Measurements from ENCODE around the gene TEAD1.

Gene TEAD1

DNA sequence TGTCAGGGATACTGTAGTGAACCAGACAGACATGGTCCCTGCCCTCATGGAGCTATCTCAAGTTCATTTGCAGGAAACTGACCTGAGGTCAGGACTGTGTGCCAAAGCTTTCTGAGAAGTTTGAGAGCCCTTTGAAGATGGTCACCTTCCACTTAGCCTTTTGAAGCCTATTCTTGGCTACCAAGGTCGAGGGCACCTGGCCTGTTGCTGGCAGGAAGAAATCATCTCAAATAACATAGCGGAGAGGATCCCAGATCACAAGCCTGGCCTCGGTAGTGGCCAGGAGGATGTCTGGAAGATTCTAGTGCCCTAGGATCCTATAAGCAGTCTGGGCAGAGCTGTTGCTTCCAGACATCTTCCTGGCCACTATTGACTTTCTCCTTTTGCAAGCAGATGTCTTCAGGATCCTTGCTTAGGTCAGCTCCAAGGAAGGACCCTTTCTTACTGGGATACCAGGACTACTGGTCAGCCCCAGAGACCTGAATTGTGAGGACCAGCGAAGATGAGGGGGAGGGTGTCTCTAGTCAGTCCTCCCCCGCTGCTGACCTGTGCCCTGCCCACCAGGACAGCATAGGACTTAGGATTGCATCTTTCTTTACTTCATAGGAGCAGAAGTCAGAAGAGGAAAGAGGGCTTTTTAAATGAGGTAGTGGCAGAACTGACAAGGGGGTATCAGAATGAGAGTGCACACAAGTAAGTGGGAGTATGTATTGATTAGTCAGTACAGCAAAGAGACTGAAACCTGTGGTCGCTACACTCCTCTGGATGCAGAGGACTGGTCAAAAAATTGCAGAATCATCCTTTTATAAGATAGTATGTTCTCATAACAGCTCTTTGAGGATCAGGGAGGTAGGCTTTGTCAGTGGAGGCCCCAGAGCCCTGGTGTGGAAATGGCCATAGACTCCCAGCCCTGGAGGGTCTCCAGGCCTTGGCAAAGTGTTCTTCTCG lies 94.8 kb downstream of the TEAD1 start:
- no peak for DNase-seq

DNA sequence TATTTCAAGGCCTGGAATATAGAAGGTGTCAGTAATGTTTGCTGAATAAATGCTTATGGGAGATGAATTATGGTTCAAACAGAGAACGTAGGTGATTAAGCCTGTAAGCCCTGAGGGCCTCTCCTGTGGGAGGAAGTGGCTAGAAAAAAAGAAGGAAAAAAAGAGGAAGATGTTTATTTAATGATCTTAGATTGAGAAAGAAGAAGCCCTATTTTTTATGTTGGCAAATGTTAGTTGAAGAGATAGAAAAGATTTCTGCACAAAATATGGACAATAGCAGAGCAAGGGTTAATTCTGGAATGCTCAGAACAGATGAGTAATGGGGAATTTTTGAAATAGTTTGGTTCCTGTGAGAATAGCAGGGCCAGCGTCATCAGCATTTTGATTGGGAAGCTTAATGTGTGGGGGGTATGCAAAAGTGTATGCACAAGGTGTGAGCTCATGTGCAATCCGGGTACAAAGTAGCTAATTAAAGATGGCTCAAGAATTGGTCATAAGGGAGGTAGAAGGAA lies 95.7 kb downstream of the TEAD1 start:
- DNase-seq = no peak

DNA sequence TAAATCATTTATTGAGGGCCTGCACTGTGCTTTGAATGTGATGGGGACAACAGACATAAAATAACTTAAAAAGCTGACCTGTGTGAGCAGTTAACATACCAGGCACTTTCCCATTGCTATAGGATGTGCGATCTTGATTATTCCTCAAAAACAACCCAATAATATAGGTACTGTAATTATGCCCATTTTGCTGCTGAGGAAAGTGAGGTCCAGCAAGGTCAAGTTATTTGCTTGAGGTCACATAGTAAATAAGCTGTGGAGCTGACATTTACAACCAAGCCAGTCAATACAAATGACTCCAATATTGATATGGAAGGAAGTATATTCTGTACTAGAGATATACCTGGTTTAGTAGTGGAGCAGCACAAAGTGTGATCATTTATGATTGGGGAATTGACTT lies 96.2 kb downstream of the TEAD1 start:
- DNase-seq = no peak

DNA sequence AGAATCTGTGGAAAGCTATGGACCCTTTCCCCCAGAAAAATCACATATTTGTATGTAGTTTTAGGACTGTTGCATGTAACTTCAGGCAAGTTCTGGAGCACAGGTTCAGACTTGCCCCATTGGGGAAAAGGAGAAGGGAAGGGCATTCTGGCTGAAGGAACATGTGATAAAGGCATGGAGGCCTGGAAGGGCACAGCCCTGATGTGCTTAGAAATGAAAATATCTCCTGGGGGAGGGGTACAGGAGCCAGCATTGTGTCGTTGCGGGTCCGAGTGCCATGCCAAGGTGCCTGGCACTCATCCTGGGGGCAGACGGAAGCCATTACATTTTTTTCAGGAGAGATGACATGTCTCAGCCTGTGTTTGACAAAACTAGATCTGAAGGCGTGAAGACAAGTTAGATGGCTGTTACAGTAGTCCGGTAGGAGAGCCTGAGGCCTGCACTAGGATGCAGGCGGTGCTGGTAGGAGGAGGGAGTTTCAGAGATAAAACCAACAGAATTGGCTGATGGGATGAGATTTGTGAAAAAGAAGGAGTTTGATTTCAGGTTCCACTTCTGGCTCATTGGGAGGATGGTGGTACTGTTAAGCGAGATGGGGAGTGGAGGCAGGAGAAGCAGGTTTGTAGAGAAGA lies 96.9 kb downstream of the TEAD1 start:
- DNase-seq = no peak

DNA sequence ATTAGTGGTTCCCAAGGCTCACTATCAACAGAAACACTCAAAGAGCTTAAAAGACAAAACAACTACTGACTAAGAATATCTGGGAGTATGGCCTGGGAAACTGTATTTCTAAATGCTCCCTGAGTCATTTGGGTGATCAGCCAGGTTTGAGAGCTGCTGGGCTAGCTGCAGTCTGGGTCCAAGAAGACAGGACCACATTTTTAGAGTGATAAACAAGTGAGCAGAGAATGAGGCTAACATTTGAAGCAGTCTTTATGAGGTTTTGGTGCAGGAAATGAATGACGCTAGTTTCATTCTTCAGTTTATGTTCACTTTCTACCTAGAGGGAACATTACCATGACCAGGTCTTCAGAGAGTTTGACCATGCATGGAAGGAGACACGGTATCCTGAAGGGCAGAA lies 97.7 kb downstream of the TEAD1 start:
- DNase-seq = no peak

DNA sequence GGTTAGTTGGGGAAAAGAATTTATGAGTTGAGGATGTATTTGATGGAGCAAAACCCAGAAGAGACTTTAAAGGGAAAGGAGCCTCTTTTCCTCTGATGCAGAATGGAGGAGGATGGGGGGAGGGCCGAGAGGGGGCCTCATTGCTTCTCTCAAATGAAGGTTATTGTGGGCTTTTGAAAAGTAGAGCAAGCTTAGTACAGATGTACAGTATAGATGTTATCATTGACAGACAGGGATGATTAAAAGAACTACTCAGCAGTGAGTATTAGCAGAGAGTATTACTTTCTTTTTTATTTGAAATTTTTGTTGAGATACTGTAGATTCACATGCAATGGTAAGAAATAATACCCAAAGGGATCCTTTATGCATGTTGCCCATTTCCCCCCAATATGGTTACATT lies 98.1 kb downstream of the TEAD1 start:
- DNase-seq = no peak

DNA sequence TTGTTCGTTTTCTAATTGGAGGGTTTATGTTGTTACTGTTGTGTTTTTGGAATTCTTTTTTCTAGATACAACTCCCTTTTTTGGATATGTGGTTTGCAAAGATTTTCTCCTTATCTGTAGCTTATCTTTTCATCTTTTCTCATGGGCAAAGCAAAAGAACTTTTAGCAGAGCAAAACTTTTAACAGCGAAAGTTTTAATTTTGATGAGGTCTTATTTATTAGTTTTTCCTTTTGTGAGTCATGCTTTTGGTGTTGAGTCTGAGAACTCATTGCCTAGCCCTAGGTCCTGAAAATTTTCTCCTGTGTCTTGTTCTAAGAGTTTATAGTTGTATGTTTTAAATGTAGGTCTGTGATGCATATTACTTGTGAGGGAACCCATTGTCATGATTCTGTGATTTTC lies 99.4 kb downstream of the TEAD1 start:
- DNase-seq = no peak

DNA sequence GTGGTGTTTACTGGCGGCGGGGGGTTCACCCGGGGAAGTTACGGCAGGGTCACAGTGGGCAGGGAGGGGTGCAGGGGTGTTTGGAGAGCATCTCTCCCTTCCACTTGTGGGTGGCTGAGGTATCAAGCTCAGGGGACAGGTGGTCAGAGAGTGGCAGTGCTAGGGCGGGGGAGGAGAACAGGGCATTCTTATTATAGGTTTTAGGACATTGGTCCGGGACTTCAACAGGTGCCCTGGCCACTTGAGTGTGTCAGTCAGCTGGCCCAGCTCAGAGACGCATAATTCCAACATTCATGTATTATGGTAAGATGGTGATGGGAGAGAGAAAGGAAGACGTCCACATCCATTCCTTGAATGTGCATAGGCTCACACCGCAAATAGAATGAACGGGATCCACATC lies 101.7 kb downstream of the TEAD1 start:
- DNase-seq = no peak

DNA sequence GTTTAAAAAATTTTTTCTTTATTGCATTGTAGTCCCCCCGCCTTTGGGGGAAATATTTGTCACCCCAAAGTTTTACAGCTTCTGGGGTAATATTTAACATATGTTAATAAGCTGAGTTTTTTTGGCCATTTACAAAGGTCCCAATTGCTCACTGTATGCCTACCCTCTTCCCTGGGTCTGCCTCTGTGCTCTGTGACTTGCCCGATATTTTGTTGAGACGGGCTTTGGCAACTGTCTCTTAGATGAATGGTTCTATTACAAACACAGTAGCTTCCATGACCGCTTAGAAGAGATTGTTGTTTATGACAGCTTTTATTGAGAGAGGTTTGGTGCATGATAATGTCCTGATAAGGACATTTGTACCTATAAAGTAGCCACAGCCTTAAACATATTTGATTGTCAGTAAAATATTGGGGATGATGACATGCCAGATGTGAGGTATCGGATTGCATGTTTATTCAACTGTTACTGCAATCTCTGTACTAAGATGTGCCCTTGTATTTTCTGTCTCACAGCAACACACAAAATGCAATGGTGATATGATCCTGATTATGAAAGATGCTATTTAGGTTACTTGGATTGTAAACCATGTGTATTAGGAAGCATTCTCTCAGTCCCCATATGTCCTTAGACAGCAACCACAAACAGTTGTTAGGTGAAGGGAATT lies 103.1 kb downstream of the TEAD1 start:
- no peak for DNase-seq

DNA sequence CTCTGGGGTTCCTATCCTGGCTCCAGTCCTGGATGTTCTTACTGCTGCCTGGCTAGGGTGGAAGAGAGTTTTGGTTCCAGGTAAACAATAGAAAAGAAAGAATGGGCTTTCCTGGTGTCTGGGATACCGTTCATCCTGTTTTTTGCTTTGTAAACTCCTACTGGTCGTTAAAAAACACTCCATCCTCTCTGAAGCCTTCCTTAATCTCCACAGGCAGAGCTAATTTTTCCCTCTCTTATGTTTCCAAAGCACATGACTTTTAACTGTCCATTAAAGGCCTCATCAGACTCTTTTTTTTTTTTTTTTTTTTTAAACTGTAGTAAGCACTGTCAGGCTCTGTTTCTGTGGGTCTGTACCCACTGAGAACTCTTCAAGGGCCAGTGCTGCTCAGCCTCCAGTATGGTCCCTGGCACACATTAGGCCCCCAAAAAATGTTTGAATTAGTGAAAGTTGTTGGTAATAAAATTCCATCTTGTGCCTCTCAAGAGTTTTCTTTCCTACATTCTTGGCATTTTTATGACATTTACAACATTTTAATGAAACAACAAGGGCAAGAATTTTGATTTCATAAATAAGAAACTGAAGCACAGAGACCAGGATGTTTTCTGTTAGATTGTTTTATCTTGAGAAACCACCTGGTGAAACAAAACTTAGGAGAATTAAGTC lies 104.2 kb downstream of the TEAD1 start:
- DNase-seq = no peak

DNA sequence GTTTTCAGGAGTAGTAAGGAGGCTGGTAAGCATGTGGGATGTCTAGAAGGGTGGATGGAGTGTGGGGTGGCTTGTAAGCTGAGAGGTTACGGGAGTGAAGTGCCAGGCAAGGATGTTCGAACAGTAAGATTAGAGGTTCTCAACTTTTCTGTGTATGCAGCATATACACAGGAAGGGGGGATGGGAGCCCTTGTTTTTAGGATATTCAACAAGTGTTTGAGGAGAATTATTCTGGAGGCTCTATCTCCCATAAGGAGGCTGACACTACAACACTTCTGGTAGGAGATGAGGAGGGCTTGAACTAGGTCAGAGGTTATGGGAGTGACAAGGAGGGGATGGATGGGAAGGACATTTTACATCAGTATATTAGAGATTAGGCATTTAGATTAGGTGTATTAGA lies 109.5 kb downstream of the TEAD1 start:
- no peak for DNase-seq

DNA sequence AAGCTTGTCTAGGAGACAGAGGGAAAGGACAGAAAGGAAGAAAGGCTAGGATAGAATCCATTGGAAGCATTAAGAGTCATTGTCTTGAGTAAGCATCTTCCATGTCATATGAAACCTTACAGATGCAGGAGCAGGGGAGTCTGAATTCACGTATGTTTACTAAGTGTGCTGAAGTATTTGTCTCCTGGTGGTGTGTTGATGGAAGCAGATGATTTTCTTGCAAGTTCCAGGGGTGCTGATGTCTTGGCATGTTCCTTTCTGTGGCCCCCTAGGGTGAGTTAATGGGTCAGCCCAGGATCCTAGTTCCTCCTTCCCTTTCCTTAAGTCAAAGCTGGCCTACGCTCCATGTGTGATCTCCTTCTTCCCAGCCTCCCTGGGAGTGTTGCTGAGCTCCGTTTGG lies 110.2 kb downstream of the TEAD1 start:
- no peak for DNase-seq

DNA sequence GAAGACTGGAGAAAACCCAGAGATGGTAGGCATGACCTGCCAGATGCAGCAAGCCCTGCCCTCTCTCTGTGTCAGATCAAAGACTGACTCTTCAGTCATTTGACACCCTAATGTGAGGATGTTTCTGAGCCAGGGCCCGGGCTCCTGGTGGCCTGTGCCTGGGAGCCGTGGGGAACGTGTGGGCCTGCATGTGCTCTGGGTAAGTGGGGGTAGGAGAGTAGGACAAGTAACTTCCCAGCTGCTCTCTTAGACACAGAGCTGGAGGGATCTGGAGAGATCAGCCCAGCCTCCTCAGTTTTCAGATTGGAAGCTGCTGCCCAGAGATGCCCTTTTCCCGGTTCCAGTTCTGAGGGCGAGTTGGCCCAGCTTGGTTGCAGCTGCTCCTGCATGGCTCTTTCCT lies 110.8 kb downstream of the TEAD1 start:
- no peak for DNase-seq

DNA sequence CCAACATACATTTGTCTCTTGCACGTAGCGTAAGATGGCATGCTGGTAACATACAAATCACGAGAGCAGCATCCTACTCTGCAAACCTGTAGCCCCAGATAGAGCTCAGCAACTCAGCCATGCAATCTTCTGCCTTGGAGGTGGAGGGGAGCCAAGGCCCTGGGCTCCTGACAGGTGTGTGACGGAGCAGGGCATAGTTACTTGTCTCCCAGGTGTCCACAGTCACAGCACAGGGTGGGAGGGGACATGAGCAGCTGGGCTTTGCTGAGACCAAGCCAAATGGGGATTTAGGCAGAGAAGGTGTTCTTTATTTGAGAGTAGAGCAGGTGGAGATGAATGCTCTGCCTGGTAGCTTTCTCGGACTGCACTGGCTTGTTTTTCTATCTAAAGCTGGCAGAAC lies 111.7 kb downstream of the TEAD1 start:
- DNase-seq = no peak

DNA sequence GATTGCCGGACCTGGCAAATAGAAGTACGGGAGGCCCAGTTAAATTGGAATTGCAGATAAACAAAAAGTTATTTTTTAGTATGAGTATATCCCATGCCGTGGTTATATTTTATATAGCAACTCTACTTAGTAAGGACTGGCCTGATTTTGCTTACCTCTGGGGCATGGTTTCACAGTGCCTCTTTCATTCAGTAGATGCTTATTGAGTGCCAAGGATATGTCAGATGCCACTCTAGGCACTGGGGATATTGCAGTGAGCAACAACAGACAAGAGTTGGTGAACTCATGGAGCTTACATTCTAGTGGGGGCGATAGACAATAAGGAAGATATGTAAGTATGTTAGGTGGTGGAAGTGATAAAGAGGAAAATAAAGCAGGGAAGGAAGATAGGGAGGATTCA lies 112.2 kb downstream of the TEAD1 start:
- DNase-seq = no peak

DNA sequence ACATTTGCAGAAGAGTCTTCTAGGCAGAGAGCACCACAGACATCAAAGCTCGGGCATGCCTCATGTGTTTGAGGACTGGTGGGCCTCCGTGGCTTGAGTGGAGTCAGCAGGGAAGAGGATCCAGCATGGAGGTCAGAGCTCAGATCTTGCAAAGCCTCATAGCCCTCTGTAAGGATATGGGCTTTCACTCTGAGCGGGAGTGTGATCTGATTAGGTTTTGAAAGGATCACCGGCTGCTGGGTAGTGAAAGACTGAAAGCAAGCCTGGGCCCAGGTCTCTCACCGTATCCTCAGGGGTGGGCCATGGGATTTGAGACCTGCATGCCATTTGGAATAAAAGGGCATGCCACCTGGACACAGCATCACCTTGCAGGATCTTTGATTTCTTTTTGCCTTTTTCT lies 112.7 kb downstream of the TEAD1 start:
- no peak for DNase-seq

DNA sequence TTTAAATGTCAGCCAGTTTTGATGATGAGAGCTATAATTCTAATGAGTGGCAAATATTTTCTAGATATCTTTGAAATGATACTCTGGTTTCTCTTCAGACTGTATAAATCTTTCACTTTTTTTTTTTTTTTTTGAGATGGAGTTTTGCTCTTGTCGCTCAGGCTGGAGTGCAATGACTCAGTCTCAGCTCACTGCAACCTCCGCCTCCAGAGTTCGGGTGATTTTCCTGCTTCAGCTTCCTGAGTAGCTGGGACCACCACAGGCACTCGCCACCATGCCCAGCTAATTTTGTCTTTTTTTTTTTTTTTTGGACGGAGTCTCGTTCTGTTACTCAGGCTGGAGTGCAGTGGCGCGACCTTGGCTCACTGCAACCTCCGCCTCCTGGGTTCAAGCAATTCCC lies 113.6 kb downstream of the TEAD1 start:
- DNase-seq = no peak

DNA sequence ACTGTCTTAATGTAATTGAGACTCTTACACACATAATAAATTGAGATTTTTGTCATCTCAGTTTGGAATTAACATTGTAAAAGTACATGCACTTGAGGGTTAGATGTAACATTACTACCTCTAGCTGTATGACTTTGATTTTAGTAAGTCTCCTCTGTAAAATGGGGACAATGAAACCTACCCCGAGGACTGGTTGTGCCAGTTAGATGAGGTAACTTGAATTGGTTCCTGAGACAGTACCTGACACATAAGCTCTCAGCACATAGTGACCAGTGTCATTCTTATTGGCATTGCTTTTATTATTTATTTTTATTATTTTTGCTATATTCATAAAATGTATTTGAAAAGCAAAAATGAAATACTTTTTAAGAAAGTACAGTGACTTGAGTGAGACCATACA lies 114.8 kb downstream of the TEAD1 start:
- DNase-seq = no peak

DNA sequence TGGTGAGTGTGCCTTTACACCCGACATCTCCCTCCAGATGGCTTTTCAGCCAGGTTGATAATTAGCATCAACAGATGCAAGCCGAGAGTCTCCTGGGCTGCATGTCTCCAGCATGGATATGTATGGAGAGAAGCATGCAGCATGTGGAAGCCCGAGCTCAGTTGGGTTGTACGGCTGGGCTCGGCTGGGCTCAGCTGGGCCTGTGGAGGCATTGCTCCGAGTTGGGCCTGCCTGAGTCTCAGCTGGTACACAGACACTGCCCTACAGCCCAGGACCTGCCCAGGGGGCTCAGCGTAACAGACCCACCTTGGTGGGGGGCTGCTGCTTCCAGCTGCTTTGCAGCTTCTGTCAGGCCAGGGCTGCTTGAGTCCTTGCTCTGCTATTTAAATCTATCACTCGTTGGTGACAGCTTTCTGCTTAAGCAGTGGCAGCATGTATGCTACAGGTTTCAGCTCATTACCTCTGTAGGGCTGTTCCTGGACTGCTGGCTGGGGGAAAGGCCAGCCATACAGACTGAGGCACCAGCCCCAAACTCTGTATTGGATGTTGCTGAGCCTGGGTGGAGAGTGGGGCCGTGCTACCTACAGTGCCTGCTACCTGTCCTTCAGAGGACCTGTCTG lies 115.5 kb downstream of the TEAD1 start:
- no peak for DNase-seq

DNA sequence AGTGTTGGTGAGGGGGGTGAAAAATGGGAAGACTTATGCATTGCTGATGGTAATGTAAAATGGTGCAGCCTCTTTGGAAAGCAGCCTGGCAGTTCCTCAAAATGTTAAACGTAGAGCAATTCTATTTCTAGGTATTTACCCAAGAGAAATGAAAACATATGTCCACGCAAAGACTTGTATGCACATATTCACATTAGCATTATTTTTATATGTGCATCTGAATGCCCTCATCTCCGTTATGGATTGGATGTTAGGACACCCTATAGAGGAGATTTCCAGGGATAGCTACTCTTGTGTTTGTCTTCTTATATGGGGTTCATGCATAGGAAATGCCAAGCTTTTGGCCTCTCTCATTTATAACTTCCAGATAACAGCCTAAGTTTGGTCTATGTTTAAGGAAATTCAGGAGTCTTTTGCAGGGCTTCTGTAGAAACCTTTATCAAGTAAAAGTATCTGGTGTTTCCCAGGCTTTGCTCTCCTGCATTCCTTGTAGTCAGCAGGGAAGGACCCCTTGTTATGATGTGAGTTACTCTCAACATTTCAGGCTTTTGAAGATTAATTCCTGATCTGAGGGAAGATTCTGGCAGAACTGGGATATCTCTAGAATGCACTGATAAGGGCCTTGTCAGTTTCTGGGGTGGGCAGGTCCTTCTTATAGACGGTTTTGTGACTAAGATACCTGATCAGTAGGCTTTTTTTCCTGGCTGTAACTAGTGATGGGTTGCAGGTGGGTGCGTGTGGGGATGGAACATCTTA lies 116.8 kb downstream of the TEAD1 start:
- no peak for DNase-seq

DNA sequence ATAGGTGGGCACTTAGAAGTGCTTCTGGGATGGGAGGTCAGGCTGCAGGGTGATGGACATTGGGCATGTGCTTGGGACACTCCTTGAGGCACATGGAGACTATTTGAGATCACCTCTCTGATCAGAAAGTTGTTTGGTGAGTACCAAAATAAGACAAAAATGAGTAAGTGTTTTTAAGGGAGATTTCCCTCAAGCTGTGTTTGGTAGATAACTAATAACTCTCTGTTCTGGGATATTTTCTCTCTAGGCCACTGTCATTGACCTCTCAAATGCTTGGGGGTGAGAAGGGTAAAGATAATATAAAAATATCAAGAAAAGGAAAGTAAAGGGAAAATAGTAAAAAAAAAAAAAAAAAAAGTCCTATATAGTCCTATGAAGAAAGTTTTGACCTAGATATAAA lies 117.8 kb downstream of the TEAD1 start:
- no peak for DNase-seq

DNA sequence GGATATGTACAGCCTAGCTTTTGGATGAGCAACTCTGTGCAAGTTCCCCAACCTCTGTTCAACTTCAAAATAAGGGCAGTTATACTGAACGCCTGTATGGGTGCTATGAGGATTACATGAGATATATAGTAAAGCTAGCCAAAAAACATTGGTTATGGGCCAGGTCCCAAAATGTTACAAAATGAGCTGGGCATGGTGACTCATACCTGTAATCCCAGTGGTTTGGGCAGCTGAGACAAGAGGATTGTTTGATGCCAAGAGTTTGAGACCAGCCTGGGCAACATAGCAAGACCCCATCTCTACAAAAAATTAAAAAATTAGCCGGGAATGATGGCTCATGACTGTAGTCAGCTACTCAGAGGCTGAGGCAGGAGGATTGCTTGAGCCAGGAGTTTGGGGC lies 118.4 kb downstream of the TEAD1 start:
- DNase-seq = no peak

Measured in stimulated activated CD8-positive, alpha-beta memory T cell treated with anti-CD3 and anti-CD28 coated beads, Interleukin-4, amount 100 ng/mL, for 48 hours (primary cell).